GM20431 (cell line): ENCODE data around the gene CTNNA3.
"Not testable (repeated sequence)": the region's sequence is repeated elsewhere in the genome, so short reads cannot be mapped to it uniquely, and the experiment has no call there.

Source experiments
- in situ Hi-C: fragments of 300-500 bp; cut with MseI, MboI; formaldehyde crosslinking; loops from one replicate; pipeline ENCODE4 v1.15.0; 2020; ENCODE audit warnings: low sequenced_read_pairs; ENCODE audit not compliant: unreplicated experiment

The CTNNA3 gene

DNA sequence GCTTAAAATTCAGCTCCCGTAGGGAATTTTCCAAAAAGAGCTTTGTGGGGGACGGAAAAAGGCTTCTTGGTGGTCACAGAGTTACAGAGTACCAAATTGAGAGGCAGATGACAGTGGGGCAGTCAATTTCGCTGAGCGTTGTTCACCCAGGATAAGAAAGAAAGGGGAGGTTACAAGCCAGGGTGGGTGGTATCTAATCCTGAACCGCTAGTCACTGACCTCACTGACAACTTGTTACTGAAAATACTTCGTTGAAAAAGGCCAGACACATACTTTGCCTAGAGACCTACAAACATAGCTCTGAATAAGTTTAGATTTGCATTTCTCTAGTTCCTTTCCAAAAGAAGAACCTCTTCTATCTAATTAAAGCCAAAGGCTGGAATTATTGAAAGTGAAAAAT lies at the start of gene CTNNA3:
TSS of gene CTNNA3 (minus strand) at position 167 of the 400 bp plus-strand sequence.
- in situ Hi-C loops, result loop anchor here (25.0 kb wide), 1 partner anchor 91 kb away; no protein-coding TSS in a partner anchor

DNA sequence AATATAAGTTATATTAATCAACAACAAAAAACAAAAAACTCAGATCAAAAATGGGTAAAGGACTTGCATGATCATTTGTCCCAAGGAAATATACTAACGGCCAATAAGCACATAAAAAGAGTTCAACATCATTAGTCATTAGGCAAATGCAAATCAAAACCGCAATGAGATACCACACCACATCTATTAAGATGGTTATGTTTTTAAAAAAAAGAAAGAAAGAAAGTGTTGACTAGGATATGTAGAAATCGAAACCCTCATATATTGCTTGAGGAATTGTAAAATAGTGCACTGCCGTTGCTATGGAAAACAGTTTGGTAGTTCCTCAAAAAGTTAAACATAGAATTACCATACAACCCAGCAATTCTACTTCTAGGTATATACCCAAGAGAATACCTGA lies 39.4 kb upstream of the CTNNA3 start:
- in situ Hi-C loops, result no loop called here

DNA sequence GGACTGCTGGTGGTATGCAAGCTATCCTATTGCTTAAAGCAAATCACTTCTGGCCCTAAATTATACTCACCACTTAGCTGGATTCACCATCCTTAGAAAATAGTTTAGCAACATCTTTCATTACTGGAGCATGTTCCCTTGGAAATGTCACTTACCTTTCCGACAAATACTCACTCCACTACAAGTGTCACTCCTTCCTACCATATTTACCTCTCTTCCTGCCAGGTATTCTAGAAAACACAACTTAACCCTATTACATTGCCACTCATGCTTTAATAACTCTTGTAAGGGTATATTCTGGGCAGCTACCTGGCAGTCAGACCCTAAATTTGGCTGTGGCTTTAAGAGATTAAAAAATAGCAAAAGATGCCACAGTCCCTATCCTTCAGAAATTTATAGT lies 37.5 kb upstream of the CTNNA3 start:
- in situ Hi-C loops, result no loop called here

DNA sequence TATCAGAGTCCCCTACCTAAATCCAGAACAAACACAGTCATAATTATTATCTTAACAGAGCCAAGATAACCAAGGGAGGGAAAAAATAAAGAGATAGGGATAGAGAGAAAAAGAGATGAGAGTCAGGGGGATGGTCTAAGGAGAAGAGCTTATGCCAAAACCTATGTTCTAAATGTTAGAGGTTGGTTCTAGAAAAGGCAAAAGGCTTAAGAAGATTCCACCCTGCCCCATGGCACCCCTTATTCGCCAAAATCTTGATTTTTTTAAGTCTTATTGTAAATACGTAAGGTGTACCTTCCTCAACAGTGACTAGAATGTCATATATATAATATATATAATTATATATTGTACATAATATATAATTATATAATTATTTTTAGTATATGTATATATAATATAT lies 29.6 kb upstream of the CTNNA3 start:
- in situ Hi-C loops, result no loop called here

DNA sequence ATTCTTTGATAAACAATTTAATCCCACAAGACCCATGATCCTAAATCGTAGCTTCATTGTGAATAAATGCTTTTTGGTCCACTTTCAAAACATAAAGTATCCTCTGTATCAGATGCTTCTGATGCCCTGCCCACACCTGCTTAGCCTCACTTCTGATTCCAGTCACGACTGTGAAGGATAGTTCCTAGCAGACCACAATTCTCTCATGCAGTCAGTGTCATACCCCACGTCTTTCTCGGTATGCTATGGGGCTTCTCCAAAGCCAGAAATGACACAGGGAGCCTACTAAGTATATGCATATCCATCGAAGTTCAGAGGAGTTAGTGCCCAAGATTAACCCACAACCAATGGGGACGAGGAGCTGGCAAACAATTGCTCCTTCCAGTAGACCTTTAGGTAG lies 27.6 kb upstream of the CTNNA3 start:
- in situ Hi-C loops, result no loop called here

- in situ Hi-C loops, result no loop called here
Observed at GRCh38 chr10:67722113-67722512, 26.1 kb upstream of the CTNNA3 start.

DNA sequence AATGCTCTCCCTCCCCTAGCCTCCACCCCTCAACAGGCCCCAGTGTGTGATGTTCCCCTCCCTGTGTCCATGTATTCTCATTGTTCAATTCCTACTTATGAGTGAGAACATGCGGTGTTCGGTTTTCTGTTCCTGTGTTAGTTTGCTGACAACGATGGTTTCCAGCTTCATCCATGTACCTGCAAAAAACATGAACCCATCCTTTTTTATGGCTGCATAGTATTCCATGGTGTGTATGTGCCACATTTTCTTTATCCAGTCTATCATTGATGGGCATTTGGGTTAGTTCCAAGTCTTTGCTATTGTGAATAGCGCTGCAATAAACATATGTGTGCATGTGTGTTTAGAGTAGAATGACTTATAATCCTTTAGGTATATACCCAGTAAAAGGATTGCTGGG lies 20.5 kb upstream of the CTNNA3 start:
- in situ Hi-C loops, result not testable (repeated sequence)

- in situ Hi-C loops, result no loop called here
Observed at GRCh38 chr10:67705921-67706320, 9.9 kb upstream of the CTNNA3 start.

- in situ Hi-C loops, result loop anchor here (25.0 kb wide), 1 partner anchor 88 kb away; no protein-coding TSS in a partner anchor
Observed at GRCh38 chr10:67699613-67700270, 3.7 kb upstream of the CTNNA3 start.

GRCh38 chr10:67698164-67698563 lies 2.2 kb upstream of the CTNNA3 start:
- in situ Hi-C loops, result loop anchor here (25.0 kb wide), 1 partner anchor 89 kb away; no protein-coding TSS in a partner anchor

DNA sequence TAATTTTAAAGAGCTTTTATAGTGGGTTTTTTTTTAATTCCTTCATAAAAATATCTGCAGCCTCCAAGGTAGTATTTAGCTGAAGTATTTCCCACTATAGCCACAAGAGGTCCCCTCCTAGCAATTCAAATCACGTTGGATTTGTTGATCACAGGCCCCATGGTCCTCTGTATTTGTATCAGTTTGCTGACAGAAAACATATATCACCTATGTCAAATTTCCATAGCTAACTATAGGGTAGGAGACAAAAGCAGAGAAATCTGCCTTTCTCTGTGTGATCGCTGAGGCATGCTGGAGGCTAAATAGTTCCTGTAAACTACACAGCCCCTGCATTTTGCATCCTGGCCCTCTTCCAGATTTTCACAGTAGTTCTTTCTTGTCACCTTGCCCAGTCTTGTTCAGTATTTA lies 1.7 kb upstream of the CTNNA3 start:
- in situ Hi-C loops, result loop anchor here (25.0 kb wide), 1 partner anchor 90 kb away; no protein-coding TSS in a partner anchor

DNA sequence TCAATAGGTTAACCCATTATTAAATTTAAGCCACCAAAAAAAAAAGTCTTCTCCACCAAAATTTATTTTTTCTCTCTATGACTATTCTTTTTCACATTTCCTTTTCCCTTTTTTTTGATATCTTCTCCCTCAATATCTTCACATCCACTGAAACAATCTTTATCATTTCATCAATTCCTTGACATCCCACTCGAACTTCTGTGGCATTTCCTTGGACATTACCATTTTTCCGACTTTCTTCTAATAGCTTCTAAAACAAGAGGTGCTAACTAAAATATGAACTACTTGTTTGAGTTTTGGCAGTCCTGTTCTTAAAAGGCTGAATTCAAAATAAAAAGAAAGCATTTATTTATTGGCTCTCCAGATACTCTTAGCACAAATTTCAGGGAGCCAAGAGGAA lies 684 bp upstream of the CTNNA3 start:
- in situ Hi-C loops, result loop anchor here (25.0 kb wide), 1 partner anchor 91 kb away; no protein-coding TSS in a partner anchor

DNA sequence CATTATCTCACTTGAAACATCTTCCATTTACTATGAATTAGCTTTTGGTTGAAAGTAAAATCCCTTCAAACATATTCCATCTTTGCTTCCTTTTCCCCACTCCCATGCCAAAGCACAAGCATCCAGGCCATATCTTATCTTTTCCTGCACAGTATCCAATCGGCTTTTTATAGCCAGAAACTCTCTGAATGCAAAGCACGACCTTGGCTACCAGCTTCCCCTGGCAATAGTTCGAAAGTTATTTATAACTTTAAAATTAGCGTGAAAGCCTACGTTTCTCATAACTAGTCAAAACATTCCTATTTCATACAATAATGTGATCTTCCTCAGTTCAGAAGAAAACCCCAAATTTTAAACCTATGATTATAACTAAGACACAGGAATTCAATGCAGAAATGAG lies 440 bp downstream of the CTNNA3 start:
- in situ Hi-C loops, result loop anchor here (25.0 kb wide), 1 partner anchor 92 kb away; no protein-coding TSS in a partner anchor

DNA sequence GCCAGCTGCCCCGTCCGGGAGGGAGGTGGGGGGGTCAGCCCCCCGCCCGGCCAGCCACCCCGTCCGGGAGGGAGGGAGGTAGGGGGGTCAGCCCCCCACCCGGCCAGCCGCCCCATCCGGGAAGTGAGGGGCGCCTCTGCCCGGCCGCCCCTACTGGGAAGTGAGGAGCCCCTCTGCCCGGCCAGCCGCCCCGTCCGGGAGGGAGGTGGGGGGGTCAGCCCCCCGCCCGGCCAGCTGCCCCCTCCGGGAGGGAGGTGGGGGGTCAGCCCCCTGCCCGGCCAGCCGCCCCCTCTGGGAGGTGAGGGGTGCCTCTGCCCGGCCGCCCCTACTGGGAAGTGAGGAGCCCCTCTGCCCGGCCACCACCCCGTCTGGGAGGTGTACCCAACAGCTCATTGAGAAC lies 4.1 kb downstream of the CTNNA3 start:
- in situ Hi-C loops, result loop anchor here (25.0 kb wide), 1 partner anchor 95 kb away; no protein-coding TSS in a partner anchor

DNA sequence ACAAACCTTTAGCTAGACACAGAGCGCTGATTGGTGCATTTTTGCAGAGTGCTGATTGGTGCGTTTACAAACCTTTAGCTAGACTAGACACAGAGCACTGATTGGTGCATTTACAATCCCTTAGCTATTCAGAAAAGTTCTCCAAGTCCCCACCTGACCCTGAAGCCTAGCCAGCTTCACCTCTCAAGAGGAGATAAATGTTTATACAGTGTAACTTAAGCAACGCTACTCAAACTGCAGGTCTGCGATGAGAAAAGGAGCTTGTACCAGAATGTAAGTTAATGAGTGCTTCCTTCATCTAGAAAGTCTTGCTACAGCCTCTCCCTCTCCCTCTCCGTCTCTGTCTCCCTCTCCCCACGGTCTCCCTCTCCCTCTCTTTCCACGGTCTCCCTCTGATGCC lies 5.5 kb downstream of the CTNNA3 start:
- in situ Hi-C loops, result loop anchor here (25.0 kb wide), 1 partner anchor 97 kb away; no protein-coding TSS in a partner anchor

GRCh38 chr10:67684140-67684539 lies 11.9 kb downstream of the CTNNA3 start:
- in situ Hi-C loops, result loop anchor here (25.0 kb wide), 1 partner anchor 103 kb away; no protein-coding TSS in a partner anchor

DNA sequence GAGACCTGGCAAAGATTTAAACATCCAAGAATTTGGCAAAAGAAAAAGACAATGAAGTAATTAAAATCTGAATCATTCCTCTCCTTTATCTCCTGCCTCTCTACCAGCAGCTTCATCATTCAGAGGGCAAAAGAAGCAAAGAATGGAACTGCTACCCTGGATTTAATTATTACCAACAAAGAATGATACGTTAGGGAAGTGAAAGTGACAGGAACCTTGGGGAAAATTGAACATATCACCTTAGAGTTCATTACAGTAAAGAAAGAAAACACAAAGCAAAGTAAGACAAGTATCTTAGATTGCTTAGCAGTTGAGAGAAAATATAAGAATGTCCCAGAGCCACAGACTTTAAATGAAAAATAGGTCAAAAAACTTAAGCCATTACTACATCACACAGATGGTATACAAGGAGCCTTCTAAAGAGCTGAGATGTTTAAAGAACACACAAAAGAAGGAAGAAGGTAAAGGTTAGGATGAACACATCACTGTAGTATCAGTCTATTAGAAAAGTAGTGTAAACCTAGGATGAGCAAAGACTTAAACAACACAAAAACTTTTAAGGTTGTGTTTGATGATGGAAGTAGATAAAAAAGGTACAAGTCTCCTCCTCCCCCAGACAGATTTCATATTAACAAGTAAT lies 17.5 kb downstream of the CTNNA3 start:
- in situ Hi-C loops, result loop anchor here (25.0 kb wide), 1 partner anchor 109 kb away; no protein-coding TSS in a partner anchor

GRCh38 chr10:67676208-67676825 lies 19.7 kb downstream of the CTNNA3 start:
- in situ Hi-C loops, result loop anchor here (25.0 kb wide), 1 partner anchor 111 kb away; no protein-coding TSS in a partner anchor

DNA sequence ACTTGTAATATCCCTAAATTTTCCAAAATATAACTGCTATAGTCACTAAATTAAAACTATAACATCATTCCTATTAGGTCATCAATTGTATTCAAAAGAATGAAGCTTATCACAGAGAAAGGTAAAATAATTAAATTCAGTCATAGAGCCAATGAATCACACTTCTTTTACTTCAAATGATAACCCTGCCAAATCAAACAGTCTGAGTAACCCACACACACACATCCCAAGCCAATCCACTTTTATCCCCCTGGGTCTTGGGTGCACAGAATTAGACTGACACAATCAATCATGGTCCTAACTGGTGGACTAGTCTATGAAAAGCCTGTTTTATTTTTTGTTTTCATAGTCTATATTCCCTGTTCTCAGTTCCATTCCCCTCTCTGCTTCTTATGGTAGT lies 25.6 kb downstream of the CTNNA3 start:
- in situ Hi-C loops, result no loop called here

GRCh38 chr10:67669978-67670377 lies 26.0 kb downstream of the CTNNA3 start:
- in situ Hi-C loops, result no loop called here

DNA sequence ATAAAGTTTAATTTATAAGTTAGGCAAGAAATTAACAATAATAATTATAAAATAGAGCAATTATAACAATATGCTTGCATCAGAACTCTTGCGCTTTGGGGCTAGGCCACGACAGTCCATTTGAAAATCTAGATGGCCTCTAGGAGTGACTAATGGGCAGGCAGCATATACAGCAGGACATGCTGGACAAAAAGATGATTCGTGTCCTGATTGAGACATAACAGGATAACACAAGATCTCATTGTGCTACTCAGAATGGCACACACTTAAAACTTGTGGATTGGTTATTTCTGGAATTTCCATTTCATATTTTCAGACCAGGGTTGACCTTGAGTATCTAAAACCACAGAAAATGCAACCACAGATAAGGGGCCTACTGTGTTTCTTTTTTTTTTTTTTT lies 27.5 kb downstream of the CTNNA3 start:
- in situ Hi-C loops, result no loop called here
